Duodenal mucosa (tissue), 2 donors: ENCODE measurements around the gene VSTM2B.
"Not testable (repeated sequence)": the region's sequence is repeated elsewhere in the genome, so short reads cannot be mapped to it uniquely, and the experiment has no call there.

Experiments used
- H3K27ac ChIP-seq: one replicate; pipeline ENCODE4 v1.7.0; 2013; ENCODE audit warnings: low read depth, low read length
- H3K27me3 ChIP-seq, 2 donors: one replicate each; pipeline ENCODE4 v1.7.0; 2013; ENCODE audit warnings: low read length in 2 of 2, control low read depth in 1 of 2; ENCODE audit not compliant: insufficient read depth in 2 of 2, control insufficient read depth in 1 of 2
- H3K36me3 ChIP-seq, 2 donors: one replicate each; pipeline ENCODE4 v1.7.0; 2013; ENCODE audit warnings: low read length in 2 of 2, control low read depth in 1 of 2; ENCODE audit not compliant: insufficient read depth in 2 of 2, control insufficient read depth in 1 of 2
- H3K4me1 ChIP-seq, 2 donors: one replicate each; pipeline ENCODE4 v1.7.0; 2013; ENCODE audit warnings: low read length in 2 of 2, control low read depth in 1 of 2; ENCODE audit not compliant: insufficient read depth in 2 of 2, control insufficient read depth in 1 of 2
- H3K4me3 ChIP-seq, 2 donors: one replicate each; pipeline ENCODE4 v1.7.0; 2013; ENCODE audit warnings: low read length in 2 of 2, low read depth in 1 of 2
- H3K9ac ChIP-seq, 2 donors: one replicate each; pipeline ENCODE4 v1.7.0; 2013; ENCODE audit warnings: low read length in 2 of 2, low read depth in 1 of 2
- H3K9me3 ChIP-seq, 2 donors: one replicate each; pipeline ENCODE4 v1.7.0; 2013; ENCODE audit warnings: low read length in 2 of 2, control low read depth in 1 of 2; ENCODE audit not compliant: control insufficient read depth in 1 of 2

VSTM2B gene

DNA sequence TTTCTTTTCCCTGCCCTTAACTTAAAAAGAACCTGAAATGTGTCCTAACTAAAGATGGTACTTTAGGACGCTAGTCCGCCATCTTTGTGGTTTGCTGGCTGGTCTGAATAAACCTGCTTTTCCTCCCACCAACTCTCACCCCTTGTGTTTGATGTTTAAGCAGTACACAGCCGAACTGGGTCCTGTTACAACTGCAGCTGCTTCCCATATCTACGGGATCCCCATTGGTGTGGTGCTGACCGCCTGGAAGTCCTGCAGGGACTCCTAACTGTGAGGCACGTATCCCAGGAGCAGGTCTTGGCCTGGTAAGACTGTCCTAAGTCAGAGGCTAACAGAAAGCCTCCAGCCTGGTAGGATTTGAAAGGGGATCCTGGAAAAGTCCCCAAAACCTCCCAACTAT is 40.9 kb upstream of the VSTM2B start:
- Histone ChIP-seq H3K27me3 (no peaks in the 10 kb centered on the region), H3K9ac (no peak overlapping the region), H3K4me3 (no peak overlapping the region)

DNA sequence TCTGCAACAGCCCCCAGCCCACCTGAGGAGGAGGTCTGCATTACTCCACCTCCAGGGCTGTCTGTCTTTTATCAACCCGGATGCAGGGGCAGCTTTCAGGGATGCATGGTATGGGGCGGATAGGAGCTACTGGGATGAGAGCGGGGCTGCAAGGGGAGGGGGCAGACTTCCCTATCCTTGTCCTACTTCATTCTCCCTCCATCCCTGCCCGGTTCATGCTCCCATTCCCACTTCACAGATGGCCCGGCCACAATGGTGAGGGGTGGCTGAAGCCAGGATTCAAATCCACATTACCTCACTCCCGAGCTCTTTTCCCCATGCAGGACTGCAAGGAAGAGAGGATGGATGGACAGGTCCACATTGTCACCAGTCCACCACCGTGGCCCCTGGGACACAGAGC is 40.5 kb upstream of the VSTM2B start:
- Histone ChIP-seq H3K27me3 (no peaks in the 10 kb centered on the region), H3K9ac (no peak overlapping the region), H3K27ac (no peak overlapping the region), H3K4me1 (no peaks in the 10 kb centered on the region), H3K36me3 (no peaks in the 10 kb centered on the region), H3K4me3 (no peak overlapping the region), H3K9me3 (no peaks in the 10 kb centered on the region)

More for the DNA sequence above, 40.9 kb upstream of the VSTM2B start:
- Histone ChIP-seq H3K4me1 (no peaks in the 10 kb centered on the region), H3K27ac (no peak overlapping the region), H3K9me3 (no peaks in the 10 kb centered on the region), H3K36me3 (no peaks in the 10 kb centered on the region)

DNA sequence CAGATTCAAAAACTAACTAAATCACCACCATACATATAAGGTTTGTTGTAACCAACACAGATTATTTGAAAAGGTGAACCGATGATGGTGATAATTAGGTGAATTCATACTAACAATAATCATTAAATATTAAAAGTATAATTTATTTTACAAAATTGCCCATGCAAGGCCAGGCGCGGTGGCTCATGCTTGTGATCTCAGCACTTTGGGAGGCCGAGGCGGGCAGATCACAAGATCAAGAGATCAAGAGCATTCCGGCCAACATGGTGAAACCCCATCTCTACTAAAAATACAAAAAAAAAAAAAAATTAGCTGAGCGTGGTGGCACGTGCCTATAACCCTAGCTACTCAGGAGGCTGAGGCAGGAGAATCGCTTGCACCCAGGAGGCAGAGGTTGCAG is 38.8 kb upstream of the VSTM2B start:
- not testable (repeated sequence) for H3K9me3 ChIP-seq, H3K27me3 ChIP-seq, H3K9ac ChIP-seq, H3K36me3 ChIP-seq, H3K4me3 ChIP-seq, H3K4me1 ChIP-seq, H3K27ac ChIP-seq

DNA sequence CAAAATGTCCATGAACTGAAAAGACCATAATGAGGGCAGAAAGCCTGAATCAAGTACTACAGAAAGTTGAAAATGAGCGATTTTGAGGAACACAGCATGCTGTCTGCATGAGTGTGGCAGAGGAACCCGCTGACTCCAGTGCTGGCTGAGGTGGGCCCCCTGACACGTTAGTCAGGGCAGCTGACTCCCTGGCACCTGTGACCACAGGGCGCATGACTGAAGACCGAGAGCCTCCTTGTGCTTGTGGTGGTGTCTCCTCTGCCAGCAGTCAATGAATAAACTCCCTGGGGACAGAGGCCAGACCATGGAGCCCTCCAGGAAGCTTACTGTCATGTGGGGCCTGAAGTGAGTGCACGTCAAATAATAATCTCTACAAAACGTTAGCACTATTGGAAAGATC is 38.4 kb upstream of the VSTM2B start:
- Histone ChIP-seq H3K9ac (no peak overlapping the region), H3K4me1 (no peaks in the 10 kb centered on the region), H3K27ac (no peak overlapping the region), H3K27me3 (no peaks in the 10 kb centered on the region), H3K36me3 (no peaks in the 10 kb centered on the region), H3K4me3 (no peak overlapping the region), H3K9me3 (no peaks in the 10 kb centered on the region)

DNA sequence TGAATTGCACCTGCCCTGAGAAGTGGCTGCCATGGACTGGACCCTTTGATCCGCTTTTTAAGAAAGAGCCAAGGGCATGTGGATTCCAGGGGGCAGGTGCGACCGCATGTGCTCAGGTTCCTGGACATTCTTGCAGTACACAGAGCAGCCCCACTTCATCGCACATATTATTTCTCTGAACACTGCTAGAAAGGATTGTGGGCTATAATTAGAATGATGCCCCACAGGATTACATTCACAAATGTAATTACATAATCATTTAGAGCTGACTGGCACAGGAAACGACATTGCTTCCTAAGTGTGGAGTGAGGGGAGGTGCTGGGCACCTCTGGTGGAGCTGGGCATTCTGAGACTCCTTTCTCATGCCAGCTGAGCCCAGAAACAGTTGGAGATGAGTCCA is 37.5 kb upstream of the VSTM2B start:
- no peaks in the 10 kb centered on the region for H3K27me3 ChIP-seq
- no peaks in the 10 kb centered on the region for H3K36me3 ChIP-seq
- H3K9ac ChIP-seq: no peak overlapping the region
- no peaks in the 10 kb centered on the region for H3K9me3 ChIP-seq
- no peak overlapping the region for H3K4me3 ChIP-seq
- no peaks in the 10 kb centered on the region for H3K4me1 ChIP-seq
- no peak overlapping the region for H3K27ac ChIP-seq

DNA sequence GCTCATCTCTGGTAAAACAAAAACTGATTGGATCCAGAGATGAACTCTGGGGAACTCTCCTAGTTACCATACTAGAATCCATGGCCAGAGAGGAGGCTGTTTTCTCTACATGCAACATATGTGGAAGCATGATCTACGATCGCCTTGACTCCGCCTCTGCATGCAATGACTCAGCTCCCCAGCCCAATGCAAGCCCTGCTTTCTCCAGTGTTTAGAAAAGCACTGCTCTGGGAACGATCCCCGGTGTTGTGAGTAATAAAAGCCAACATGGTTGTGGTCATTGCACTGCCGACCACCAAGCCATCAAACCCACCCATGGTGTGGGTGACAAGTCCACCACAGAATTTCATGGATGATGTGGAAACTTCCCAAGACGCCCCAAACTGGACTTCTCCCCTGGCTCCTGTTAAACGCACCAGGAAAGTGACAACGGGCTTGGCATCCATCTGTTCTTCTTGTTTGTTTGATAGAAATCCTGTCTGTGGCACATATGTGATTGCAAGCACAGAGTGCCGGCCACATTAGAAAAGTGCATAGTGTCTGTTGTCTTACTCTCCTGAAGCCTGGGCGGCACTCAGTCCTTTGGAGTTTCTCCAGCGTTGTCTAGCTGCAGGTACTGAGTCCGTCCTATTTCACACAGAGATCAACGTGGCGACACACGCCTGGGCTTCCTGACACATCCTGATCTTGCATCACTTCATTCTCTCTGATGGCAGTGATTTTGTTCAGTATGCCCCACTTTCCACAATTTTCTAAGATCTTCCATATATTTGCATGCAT is 36.4 kb upstream of the VSTM2B start:
- no peaks in the 10 kb centered on the region for H3K36me3 ChIP-seq
- no peak overlapping the region for H3K27ac ChIP-seq
- no peak overlapping the region for H3K4me3 ChIP-seq
- H3K4me1 ChIP-seq: no peaks in the 10 kb centered on the region
- H3K27me3 ChIP-seq: no peaks in the 10 kb centered on the region
- H3K9me3 ChIP-seq: no peaks in the 10 kb centered on the region
- H3K9ac ChIP-seq: no peak overlapping the region

DNA sequence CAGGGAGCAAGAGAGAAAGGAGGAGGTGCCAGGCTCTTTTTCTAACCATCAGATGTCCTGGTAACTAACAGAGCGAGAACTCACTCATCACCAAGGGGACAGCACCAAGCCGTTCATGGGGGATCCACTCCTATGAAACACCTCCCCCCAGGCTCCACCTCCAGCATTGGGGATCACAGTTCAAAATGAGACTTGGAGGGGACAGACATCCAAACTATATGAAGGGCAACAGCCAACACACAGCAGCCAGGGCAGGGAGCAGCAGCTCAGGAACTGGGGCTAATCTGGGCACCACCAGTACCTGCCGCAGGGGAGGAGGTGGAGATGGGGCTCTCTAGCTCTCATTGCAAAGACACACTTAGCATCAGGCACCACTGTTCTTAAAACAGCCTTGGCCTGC is 34.3 kb upstream of the VSTM2B start:
- H3K9me3 ChIP-seq: no peaks in the 10 kb centered on the region
- no peak overlapping the region for H3K27ac ChIP-seq
- H3K36me3 ChIP-seq: no peaks in the 10 kb centered on the region
- H3K4me3 ChIP-seq: no peak overlapping the region
- H3K9ac ChIP-seq: no peak overlapping the region
- no peaks in the 10 kb centered on the region for H3K27me3 ChIP-seq
- no peaks in the 10 kb centered on the region for H3K4me1 ChIP-seq

DNA sequence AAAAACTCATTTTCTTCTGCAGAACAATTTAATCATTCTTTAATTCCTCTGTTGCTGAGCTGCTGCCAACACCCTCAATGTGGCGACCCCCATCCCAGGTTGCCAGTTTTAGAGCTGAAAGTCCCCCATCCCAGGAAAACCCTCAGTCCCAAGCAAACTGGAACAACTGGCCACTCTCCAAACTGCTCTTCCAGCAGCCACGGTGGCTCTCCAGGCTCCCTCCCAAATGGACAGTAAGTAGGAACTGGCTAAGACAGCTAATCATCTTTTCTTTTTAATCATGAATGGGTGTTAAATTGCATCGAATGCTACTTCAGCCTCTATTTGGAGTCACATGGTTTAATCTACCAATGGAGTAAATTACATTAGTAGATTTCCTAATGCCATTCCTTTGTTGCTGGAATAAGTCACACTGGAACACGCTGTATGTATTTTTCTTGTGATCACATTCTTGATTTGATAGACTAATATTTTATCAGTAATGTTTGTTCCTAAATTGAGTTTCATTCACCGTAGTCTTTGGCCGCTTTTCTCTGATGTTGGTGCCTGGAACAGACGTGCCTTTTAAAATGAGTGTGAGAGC is 33.7 kb upstream of the VSTM2B start:
- Histone ChIP-seq H3K36me3 (no peaks in the 10 kb centered on the region), H3K27ac (no peak overlapping the region)

DNA sequence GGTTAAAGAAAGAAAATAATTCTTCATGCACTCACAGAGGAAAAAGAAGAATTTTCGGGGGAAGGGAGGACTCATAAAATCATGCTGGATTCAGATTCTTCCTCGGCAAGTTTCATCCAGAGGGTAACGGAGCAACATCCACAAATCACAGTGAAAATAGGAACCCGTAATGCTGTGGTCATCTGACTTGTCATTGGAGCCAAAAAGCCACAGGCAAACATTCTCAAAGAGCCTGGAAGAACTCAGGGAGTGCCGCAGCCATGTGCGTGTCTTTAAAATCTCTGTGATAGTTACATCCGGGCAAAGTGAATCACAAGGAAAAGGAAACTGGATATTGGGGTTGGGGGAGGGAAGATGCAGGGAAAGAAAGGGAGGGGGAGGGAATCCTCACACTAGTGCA is 33.0 kb upstream of the VSTM2B start:
- H3K9ac ChIP-seq: no peak overlapping the region
- H3K36me3 ChIP-seq: no peaks in the 10 kb centered on the region
- no peaks in the 10 kb centered on the region for H3K4me1 ChIP-seq
- H3K27ac ChIP-seq: no peak overlapping the region
- H3K4me3 ChIP-seq: no peak overlapping the region
- no peaks in the 10 kb centered on the region for H3K27me3 ChIP-seq
- no peaks in the 10 kb centered on the region for H3K9me3 ChIP-seq

More for the DNA sequence above, 33.7 kb upstream of the VSTM2B start:
- no peak overlapping the region for H3K9ac ChIP-seq
- H3K4me1 ChIP-seq: no peaks in the 10 kb centered on the region
- no peak overlapping the region for H3K4me3 ChIP-seq
- H3K9me3 ChIP-seq: no peaks in the 10 kb centered on the region
- no peaks in the 10 kb centered on the region for H3K27me3 ChIP-seq

DNA sequence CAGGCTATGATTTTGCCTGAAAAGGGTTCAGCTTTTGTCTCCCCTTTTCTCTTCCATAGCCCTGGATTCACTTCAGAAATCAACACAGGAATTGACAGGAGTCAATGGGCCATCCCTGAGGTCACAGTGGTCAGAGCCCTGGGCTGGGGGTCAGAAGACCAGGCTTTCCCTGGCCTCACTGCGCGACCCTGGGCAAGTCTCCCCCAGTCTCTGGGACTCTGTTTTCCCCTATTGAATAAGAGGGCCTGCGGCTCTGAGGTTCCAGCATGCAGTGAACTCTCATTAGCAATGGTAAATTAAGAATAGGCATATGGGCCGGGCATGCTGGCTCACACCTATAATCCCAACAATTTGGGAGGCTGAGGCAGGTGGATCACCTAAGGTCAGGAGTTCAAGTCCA is 30.7 kb upstream of the VSTM2B start:
- Histone ChIP-seq H3K27me3 (no peaks in the 10 kb centered on the region), H3K4me3 (no peak overlapping the region), H3K27ac (no peak overlapping the region), H3K36me3 (no peaks in the 10 kb centered on the region), H3K9me3 (no peaks in the 10 kb centered on the region), H3K9ac (no peak overlapping the region), H3K4me1 (no peaks in the 10 kb centered on the region)
